GM12875 (cell line): ENCODE results near the gene BMP6.

Experiments used
- H3K4me3 ChIP-seq: one replicate; pipeline ENCODE4 v1.5.1; 2011; ENCODE audit warnings: low read depth, low read length, control low read depth
- CTCF ChIP-seq: IDR thresholded peaks from 2 replicates; pipeline ENCODE4 v1.5.1; 2011; ENCODE audit warnings: low read depth, mild to moderate bottlenecking, control low read depth, inconsistent platforms, low read length, moderate library complexity, borderline replicate concordance; ENCODE audit not compliant: insufficient read depth

The BMP6 gene

GRCh38 chr6:7909323-7910276, 183.7 kb downstream of the BMP6 start:
- TF ChIP-seq CTCF: no peak
- H3K4me3 ChIP-seq: peak overlapping the region; percentile 77

- H3K4me3 ChIP-seq: peak overlapping the region; percentile 77
- no peak for TF ChIP-seq CTCF
These were observed 184.4 kb downstream of the BMP6 start for GRCh38 chr6:7910298-7910653.

GRCh38 chr6:7910654-7911344, 184.9 kb downstream of the BMP6 start, which contains the start of gene TXNDC5:
Gene TXNDC5 (minus strand): TSS chr6:7910788. CDS start chr6:7910776, 12 bp downstream.
- peak within 1 kb of the TSS; percentile 77 for H3K4me3 ChIP-seq
- TF ChIP-seq CTCF: no peak

- peak overlapping the region; percentile 53 for H3K4me3 ChIP-seq
- no peak for TF ChIP-seq CTCF
These were observed 185.4 kb downstream of the BMP6 start for GRCh38 chr6:7911345-7911725.

- no peak for TF ChIP-seq CTCF
These were observed 186.1 kb downstream of the BMP6 start for GRCh38 chr6:7912024-7912423.

GRCh38 chr6:7912736-7913517, 187.0 kb downstream of the BMP6 start:
- no peak for TF ChIP-seq CTCF
- no peak overlapping the region for H3K4me3 ChIP-seq

More at GRCh38 chr6:7912024-7912423, 186.1 kb downstream of the BMP6 start:
- no peak overlapping the region for H3K4me3 ChIP-seq
